NCI-H2107 (cell line): Measurements from ENCODE around the gene NPIPB12.
"Not testable (repeated sequence)": the region's sequence is repeated elsewhere in the genome, so short reads cannot be mapped to it uniquely, and the experiment has no call there.

Source experiments
- DNase-seq: peaks from one replicate; lab custom pipeline; 2025; lab: John Stamatoyannopoulos, UW

NPIPB12 gene

DNA sequence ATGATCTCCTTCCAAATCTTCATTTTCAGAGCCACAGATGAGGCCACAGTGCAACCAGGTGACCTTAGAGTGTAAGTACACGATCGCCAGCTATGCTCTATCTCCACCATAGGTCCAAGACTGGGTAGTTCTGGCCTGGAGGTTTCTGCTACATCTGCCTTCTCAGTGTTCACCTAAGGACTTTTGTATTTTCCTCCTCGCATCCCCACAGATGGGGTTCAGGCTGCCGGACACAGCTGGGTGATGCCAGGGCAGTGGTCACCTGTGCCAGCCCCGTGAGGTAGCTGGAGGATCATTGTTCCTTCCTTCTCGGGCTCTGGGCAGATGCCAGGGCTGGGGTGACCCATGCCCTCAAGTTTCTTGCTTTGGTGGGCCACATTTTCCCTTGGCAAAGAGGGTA lies at the start of gene NPIPB12:
TSS of gene NPIPB12 (minus strand) at position 101 of the 400 bp plus-strand sequence.
- DNase-seq: not testable (repeated sequence)

DNA sequence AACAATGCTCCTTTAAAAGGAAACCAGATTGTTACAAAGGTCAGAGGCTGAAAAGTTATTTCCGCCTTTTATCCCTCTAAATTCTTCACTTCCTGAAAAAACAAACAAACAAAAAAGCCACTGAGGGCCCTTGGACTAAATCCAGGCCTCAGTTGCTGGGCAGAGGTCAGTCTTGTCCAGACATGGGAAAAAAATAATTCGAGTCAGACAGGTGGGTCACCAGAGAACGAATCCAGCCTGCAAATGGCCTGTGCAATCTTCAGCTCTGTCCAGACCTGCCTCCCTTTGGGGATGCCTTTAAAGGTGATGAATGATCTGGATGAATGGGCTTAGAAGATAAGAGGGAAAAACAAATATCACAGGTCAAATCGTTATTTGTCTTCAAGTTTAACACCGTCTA lies 15.3 kb upstream of the NPIPB12 start:
- DNase-seq: not testable (repeated sequence)

DNA sequence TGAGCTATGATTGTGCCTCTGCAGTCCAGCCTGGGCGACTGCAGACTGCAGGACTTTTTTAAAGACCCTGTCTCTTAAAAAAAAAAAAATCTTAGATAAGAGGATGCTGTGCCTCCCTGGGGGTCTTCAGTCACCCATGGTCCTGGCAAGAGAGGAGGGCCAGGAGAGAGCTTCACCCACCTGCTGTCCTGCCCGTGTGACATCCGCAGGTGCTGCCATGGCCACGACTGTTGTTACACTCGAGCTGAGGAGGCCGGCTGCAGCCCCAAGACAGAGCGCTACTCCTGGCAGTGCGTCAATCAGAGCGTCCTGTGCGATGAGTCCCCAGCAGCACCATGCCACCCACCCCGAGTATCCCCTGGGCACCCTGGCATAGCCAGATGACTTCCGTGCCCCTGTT lies 23.9 kb downstream of the NPIPB12 start:
- DNase-seq: not testable (repeated sequence)

DNA sequence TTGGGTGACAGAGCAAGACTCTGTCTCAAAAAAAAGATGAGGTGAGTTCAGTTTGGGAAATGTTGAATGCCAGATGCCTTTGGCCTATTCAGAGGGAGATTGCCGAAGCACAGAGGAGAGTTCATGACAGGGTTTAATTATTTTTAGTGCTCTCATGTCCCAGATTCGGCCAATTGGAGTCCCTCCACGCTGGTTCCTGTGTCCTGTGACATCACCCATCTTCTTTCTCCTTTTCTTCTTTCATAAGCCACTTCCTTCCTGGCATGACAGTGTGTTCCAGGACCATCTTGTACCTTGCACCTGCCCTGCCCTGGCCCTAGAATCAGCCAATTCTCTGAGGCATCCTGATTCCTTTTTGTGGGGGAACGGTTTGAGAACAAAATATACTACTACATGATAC lies 34.1 kb downstream of the NPIPB12 start:
- not testable (repeated sequence) for DNase-seq

DNA sequence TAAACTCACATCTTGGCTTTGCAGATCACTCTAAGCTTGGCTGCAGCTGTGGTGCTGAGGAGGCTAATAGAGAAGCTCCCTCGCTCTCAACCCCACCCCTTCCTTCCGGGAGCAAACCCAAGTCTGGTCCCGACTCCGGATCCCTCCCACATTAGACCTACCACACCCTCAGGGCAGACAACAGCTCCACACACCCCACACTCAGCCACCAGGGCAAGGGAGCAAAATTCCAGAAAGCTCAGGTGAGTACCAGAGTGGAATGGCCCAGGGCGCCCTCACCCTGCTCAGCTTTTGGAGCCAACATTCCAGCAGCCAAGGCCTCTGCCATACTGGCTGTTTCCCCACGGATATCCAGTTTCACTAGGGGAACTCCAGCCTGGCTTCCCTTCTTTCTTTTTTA lies 36.5 kb downstream of the NPIPB12 start:
- not testable (repeated sequence) for DNase-seq

DNA sequence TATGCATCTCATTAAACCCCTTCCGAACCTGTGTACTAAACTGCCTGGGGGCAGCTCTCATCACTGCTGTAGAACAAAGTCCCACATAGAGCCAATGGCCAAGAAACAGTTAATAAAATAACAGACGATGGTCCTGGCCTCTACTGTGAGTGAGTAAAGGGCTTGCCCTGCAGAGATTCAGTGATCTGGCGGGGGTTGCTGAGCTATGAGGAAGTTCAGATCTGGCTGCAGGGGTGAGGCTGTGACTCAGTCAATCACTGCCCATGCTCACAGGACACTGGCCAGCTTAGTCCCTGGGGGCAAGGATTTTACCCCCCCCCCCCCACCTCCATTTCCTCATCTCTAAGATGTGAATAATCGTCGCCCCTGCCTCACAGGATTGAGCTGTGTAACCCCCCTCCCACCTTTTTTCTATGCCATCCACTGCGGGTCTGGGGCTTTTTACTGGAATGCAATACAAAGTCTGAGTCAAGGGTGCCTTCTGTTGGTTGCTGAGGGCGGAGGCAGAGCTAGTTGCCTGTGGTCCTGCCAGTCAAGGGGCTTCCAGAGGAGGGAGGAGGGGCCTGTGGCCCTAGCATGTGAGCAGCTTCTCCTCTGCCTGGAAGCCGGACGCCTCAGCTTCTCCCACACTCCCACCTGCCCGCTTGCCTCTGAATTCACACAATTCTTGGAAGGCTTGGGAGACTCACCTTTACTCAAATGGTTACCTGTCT lies 38.4 kb downstream of the NPIPB12 start:
- not testable (repeated sequence) for DNase-seq

DNA sequence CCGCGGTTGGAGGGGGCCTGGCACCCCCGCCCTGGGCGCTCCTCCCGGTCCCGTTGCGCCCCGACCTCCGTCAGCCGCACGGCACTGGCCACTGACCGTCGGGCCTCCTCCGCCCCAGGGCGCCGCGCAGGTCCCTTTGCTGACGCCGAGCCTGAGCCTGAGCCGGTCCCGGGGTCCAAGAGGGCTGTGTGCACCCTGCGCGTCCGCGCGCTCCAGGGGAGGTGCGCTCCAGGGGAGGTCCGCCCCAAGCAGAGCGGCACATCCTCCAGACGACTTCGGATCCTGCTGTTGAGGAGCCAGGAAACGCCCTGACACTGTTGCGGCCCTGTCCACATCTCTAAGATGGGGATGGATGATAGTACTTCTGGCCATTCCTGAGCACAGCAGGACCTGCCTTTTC lies 39.3 kb downstream of the NPIPB12 start:
- not testable (repeated sequence) for DNase-seq

DNA sequence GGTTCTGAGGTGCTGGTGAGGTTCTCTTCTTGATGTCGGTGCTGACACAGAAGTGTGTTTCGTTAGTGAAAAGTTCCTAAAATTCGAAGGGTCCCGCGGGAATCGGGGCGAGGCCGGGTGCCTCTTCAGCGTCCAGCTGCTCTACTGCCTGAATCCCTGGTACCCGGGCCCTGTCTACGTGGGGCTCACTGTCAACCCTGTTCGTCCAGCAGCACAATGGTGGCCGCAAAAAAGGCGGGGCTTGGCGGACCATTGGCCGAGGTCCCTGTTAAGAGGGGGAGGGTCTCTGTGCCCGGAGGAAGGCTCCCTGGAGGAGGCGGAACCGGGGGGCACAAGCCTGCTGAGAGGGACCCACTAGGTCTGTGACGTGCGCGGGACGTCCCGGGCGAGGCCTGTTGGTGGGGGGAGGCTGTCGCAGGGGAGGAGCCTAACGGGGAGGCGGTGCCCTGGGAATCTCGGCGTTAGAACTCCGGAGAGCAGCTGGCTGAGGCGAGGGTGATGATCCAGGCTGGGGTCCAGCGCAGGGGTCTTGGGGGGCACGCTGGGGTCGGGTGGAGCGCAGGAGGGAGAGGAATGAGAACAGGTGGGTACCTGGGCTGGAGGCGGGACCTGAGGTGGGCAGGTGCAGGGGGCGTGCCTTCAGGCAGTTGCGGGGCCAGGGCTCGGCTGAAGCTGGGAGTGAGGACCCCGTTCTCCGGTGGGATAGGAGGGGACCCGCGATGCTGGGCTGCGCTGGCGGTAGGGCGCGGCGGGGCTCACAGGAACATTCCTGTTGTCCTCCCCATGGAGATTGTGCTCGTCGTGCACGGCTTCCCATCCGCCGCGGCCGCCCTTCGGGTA lies 40.0 kb downstream of the NPIPB12 start:
- not testable (repeated sequence) for DNase-seq

DNA sequence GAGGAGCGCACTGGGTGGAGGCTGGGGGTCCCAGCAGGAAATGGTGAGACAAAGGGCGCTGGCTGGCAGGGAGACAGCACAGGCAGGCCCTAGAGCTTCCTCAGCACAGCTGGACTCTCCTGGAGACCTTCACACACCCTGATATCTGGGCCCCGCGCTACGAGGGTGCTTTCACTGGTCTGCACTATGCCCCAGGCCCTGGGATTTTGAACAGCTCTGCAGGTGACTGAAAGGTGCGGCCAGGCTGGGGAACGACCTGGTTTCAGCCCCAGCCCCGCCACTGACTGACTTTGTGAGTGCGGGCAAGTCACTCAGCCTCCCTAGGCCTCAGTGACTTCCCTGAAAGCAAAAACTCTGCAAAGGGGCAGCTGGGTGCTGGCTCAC lies 45.6 kb downstream of the NPIPB12 start:
- DNase-seq: not testable (repeated sequence)

DNA sequence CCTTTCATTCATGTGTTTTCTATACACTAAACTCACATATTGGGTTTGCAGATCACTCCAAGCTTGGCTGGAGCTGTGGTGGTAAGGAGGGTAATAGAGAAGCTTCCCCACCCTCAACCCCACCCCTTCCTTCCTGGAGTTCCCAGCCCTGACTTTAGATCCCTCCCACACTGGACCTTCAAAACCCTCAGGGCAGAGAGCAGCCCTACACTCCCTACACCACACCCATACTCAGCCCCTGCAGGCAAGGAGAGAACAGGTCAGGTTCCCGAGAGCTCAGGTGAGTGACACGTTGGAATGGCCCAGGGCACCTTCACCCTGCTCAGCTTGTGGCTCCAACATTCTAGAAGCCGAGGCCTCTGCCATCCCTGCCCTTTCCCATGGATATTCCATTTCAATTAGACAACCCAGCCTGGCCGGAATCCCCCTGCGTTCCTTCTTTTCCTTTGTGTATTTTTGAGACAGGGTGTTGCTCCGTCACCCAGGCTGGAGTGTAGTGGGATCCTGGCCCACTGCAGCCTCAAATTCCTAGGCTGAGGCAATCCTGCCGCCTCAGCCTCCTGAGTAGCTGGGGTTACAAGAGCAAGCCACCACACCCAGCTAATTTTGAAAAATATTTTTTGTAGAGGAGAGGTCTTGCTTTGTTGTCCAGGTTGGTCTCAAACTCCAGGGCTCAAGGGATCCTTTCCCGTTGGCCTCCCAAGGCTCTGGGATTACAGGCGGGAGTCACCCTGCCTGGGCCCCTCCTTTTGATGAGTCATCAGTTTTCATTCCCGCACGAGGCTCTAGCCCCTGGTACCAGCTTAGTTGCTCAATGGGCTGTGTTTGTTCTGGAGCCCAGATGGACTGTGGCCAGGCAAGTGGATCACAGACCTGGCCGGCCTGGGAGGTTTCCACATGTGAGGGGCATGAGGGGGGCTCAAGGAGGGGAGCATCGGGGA lies 46.2 kb downstream of the NPIPB12 start, which contains the start of gene SULT1A4:
TSS of gene SULT1A4 (plus strand) at position 208 of the 941 bp plus-strand sequence. CDS start 1,473 bp downstream, outside the sequence.
- DNase-seq: not testable (repeated sequence)

DNA sequence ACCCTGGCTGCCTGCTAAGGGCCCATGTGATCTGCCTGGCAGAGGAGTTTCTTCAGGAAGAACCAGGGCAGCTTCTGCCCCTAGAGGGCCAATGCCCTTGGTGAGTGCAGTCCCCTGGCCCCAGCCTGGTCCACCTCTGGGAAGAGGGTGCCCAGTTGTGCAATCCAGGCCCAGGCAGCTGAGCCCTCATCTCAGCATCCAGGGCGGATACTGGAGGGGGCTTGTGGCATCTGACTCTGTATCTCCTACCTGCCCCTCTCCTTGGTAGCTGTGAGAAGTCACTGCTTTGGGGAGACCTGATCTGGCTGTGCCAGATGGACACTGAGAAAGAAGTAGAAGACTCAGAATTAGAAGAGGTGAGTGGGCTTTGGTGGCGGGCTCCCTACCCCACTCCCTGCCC lies 48.5 kb downstream of the NPIPB12 start:
- not testable (repeated sequence) for DNase-seq

DNA sequence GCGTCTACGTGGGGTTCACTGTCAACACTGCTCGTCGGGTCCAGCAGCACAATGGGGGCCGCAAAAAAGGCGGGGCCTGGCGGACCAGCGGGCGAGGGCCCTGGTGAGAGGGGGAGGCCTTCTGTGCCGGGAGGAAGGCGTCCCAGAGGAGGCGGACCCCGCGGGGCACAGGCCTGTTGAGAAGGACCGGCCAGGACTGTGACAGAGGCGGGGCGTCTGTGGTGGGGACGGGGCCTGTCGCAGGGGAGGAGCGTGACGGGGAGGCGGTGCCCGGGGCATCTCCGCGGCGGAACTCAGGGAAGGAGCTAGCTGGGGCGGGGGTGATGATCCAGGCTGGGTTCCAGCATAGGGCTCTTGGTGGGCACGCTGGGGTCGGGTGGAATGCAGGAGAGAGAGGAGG lies 51.4 kb downstream of the NPIPB12 start:
- not testable (repeated sequence) for DNase-seq

DNA sequence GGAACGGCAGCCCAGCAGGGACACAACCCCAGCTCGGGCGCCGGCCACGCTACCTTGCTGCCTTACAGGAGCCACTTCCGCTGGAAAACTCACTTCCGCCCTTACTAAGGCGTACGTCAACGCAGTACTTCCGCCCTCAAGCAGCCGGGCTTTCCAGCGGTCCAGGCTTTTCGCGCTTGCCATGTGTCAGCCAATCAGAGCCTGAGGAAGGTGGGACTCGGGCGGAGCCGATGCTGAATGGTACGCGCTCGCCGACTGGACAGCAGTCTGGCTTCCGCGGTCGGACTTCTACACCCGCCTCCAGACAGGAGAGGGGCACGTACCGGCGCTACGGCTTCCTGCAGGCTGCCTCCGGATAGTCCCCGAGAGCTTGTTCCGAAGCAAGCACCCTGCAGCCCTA lies 51.9 kb downstream of the NPIPB12 start, which contains the start of the genes BOLA2 and SLX1B:
TSS of gene BOLA2 (minus strand) at position 83 of the 400 bp plus-strand sequence. CDS start 98 bp downstream, outside the sequence.
TSS of gene SLX1B (plus strand) at position 265 of the 400 bp plus-strand sequence.
- DNase-seq: not testable (repeated sequence)

DNA sequence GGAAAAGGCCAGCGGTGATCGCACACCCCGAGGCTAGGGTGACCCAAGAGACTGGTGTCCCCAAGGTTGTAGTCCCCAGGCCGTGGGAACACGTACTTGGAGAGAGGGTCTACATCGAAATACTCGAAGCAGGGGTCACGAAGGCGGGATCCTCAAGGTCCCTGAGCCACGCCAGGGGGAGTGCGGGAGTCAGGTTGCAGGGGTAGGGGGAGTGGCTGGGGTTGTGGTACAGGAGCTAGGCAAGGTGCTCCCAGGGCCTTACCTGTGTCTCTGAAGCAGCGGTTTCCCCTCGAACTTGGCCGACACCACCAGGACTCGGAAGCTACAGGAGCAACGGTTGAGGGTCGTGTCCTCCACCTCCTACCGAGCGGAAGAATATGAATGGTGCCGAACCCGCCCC lies 52.5 kb downstream of the NPIPB12 start:
- DNase-seq: not testable (repeated sequence)
